ENCODE measurements around the gene CALN1. TPM values are rescaled to one million over a fixed set of nuclear protein-coding genes. Genes with fewer than 3 reads are reported as not detected.

Gene CALN1
- total and polyA plus RNA-seq, 4 donors = 0.14 to 0.84 (median 0.24) TPM

DNA sequence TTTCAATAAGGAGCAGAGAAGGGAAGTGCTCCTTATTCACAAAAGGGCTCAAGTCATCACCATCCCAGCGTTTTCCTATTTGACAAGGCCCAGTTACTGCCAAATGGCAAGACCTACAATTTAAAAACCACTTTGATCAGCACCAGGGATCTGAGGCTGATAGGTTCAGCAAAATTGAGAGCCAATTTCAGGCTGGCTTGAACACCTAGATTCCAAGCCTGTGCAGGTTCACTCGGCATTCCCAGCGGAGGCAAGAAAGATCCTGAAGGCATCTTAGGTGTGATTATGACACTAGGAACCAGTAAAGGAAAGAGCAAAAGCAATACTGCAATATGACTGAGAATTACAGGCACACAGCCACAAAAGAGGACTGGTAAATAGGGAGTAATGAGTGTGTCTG is 441.4 kb downstream of the CALN1 start:
- H3K27ac ChIP-seq (ENCODE audit: low read depth in 1 of 2, low read length in 2 of 2) = no peak overlapping the region
- 70% methylated on average over 3 of the region's 3 CpGs for WGBS
- H3K9ac ChIP-seq (ENCODE audit: low read depth in 1 of 2, low read length in 2 of 2) = no peak overlapping the region
- TF ChIP-seq, protein P1, sequence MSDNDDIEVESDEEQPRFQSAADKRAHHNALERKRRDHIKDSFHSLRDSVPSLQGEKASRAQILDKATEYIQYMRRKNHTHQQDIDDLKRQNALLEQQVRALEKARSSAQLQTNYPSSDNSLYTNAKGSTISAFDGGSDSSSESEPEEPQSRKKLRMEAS (IDR thresholded peaks at IDR 0.05) = no peak
- no peak for TF ChIP-seq FOXA1 (IDR thresholded peaks at IDR 0.05)
- no peak for TF ChIP-seq TAF1 (conservative IDR thresholded peaks at IDR 0.05)
- TF ChIP-seq FOXA2 (IDR thresholded peaks at IDR 0.05) = no peak
- TF ChIP-seq, protein P2, sequence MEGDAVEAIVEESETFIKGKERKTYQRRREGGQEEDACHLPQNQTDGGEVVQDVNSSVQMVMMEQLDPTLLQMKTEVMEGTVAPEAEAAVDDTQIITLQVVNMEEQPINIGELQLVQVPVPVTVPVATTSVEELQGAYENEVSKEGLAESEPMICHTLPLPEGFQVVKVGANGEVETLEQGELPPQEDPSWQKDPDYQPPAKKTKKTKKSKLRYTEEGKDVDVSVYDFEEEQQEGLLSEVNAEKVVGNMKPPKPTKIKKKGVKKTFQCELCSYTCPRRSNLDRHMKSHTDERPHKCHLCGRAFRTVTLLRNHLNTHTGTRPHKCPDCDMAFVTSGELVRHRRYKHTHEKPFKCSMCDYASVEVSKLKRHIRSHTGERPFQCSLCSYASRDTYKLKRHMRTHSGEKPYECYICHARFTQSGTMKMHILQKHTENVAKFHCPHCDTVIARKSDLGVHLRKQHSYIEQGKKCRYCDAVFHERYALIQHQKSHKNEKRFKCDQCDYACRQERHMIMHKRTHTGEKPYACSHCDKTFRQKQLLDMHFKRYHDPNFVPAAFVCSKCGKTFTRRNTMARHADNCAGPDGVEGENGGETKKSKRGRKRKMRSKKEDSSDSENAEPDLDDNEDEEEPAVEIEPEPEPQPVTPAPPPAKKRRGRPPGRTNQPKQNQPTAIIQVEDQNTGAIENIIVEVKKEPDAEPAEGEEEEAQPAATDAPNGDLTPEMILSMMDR (IDR thresholded peaks at IDR 0.05; ENCODE audit: low read depth, low read length, missing input control) = no peak
- no peak for TF ChIP-seq JUND (IDR thresholded peaks at IDR 0.05)
- TF ChIP-seq, protein P3, sequence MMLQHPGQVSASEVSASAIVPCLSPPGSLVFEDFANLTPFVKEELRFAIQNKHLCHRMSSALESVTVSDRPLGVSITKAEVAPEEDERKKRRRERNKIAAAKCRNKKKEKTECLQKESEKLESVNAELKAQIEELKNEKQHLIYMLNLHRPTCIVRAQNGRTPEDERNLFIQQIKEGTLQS (IDR thresholded peaks at IDR 0.05) = no peak
- TF ChIP-seq GABPA (IDR thresholded peaks at IDR 0.05 in 1 of 2, conservative IDR thresholded peaks at IDR 0.05 in 1 of 2) = no peak
- TF ChIP-seq RXRA (IDR thresholded peaks at IDR 0.05) = no peak
- TF ChIP-seq RAD21 (IDR thresholded peaks at IDR 0.05) = no peak
- TF ChIP-seq, protein P4, sequence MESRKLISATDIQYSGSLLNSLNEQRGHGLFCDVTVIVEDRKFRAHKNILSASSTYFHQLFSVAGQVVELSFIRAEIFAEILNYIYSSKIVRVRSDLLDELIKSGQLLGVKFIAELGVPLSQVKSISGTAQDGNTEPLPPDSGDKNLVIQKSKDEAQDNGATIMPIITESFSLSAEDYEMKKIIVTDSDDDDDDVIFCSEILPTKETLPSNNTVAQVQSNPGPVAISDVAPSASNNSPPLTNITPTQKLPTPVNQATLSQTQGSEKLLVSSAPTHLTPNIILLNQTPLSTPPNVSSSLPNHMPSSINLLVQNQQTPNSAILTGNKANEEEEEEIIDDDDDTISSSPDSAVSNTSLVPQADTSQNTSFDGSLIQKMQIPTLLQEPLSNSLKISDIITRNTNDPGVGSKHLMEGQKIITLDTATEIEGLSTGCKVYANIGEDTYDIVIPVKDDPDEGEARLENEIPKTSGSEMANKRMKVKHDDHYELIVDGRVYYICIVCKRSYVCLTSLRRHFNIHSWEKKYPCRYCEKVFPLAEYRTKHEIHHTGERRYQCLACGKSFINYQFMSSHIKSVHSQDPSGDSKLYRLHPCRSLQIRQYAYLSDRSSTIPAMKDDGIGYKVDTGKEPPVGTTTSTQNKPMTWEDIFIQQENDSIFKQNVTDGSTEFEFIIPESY (IDR thresholded peaks at IDR 0.05) = no peak
- TF ChIP-seq NR2F2 (IDR thresholded peaks at IDR 0.05) = no peak
- TF ChIP-seq HNF4A (conservative IDR thresholded peaks at IDR 0.05) = no peak
- TF ChIP-seq HNF4G (IDR thresholded peaks at IDR 0.05) = no peak
- TF ChIP-seq, protein P5, sequence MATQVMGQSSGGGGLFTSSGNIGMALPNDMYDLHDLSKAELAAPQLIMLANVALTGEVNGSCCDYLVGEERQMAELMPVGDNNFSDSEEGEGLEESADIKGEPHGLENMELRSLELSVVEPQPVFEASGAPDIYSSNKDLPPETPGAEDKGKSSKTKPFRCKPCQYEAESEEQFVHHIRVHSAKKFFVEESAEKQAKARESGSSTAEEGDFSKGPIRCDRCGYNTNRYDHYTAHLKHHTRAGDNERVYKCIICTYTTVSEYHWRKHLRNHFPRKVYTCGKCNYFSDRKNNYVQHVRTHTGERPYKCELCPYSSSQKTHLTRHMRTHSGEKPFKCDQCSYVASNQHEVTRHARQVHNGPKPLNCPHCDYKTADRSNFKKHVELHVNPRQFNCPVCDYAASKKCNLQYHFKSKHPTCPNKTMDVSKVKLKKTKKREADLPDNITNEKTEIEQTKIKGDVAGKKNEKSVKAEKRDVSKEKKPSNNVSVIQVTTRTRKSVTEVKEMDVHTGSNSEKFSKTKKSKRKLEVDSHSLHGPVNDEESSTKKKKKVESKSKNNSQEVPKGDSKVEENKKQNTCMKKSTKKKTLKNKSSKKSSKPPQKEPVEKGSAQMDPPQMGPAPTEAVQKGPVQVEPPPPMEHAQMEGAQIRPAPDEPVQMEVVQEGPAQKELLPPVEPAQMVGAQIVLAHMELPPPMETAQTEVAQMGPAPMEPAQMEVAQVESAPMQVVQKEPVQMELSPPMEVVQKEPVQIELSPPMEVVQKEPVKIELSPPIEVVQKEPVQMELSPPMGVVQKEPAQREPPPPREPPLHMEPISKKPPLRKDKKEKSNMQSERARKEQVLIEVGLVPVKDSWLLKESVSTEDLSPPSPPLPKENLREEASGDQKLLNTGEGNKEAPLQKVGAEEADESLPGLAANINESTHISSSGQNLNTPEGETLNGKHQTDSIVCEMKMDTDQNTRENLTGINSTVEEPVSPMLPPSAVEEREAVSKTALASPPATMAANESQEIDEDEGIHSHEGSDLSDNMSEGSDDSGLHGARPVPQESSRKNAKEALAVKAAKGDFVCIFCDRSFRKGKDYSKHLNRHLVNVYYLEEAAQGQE (IDR thresholded peaks at IDR 0.05) = no peak
- H3K9me3 ChIP-seq (ENCODE audit: control insufficient read depth in 4 of 4, low read length in 3 of 4) = no peaks in the 10 kb centered on the region
- no peak overlapping the region for H3K4me3 ChIP-seq (ENCODE audit: low read depth in 1 of 3, low read length in 3 of 3)
- no peak for DNase-seq (ENCODE audit: low spot score)
- no peaks in the 10 kb centered on the region for H3K4me1 ChIP-seq (ENCODE audit: control insufficient read depth in 4 of 4, insufficient read depth in 4 of 4, low read length in 3 of 4)
- no peaks in the 10 kb centered on the region for H3K36me3 ChIP-seq (ENCODE audit: control insufficient read depth in 4 of 4, insufficient read depth in 3 of 4, low read depth in 1 of 4, low read length in 3 of 4)
- H3K27me3 ChIP-seq (ENCODE audit: control insufficient read depth in 4 of 4, insufficient read depth in 4 of 4, low read length in 3 of 4) = peaks cover 0 to 4% (median 0%) of the 10 kb centered on the region in 4 donors

DNA sequence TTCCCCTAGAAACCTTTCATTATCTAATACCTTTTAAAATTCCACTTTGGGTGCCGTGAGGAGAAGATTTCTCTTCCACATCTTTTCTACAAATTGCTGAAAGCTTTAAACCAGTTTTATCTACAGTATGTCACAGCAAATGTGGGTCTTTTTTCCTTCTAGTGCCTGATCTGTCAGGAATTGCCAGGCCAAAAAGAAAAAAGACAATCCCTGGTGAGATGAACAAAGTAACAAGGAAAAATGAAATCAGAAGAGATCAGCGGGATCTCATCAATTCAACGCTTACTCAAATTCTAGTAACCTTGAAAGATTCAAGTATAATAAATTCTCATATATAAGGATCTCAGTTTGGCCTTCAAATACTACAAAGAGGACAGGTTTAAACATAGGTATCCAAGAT is 449.5 kb downstream of the CALN1 start:
- no peak overlapping the region for H3K4me3 ChIP-seq (ENCODE audit: low read depth in 1 of 3, low read length in 3 of 3)
- no peaks in the 10 kb centered on the region for H3K4me1 ChIP-seq (ENCODE audit: control insufficient read depth in 4 of 4, insufficient read depth in 4 of 4, low read length in 3 of 4)
- TF ChIP-seq SP1 (IDR thresholded peaks at IDR 0.05) (no peak), FOXA1 (IDR thresholded peaks at IDR 0.05) (no peak), RXRA (IDR thresholded peaks at IDR 0.05) (no peak)
- TF ChIP-seq, protein P5 (IDR thresholded peaks at IDR 0.05) = no peak
- H3K27me3 ChIP-seq (ENCODE audit: control insufficient read depth in 4 of 4, insufficient read depth in 4 of 4, low read length in 3 of 4) = peaks cover 0 to 4% (median 0%) of the 10 kb centered on the region in 4 donors
- no peaks in the 10 kb centered on the region for H3K36me3 ChIP-seq (ENCODE audit: control insufficient read depth in 4 of 4, insufficient read depth in 3 of 4, low read depth in 1 of 4, low read length in 3 of 4)
- no peak overlapping the region for H3K9ac ChIP-seq (ENCODE audit: low read depth in 1 of 2, low read length in 2 of 2)
- DNase-seq (ENCODE audit: low spot score) = no peak
- H3K9me3 ChIP-seq (ENCODE audit: control insufficient read depth in 4 of 4, low read length in 3 of 4) = no peaks in the 10 kb centered on the region
- no peak overlapping the region for H3K27ac ChIP-seq (ENCODE audit: low read depth in 1 of 2, low read length in 2 of 2)
- 91% methylated on average over 3 of the region's 3 CpGs for WGBS

All from liver (tissue), 9 donors.